Adrenal gland (tissue), 12 donors: ENCODE data around the gene TGM4. TPM values are rescaled to one million over a fixed set of nuclear protein-coding genes. Genes with fewer than 3 reads are reported as not detected.

Experiments used
- DNase-seq, 7 donors: peaks; one replicate each; pipeline ENCODE4 v3.0.0-alpha.2; 2019 to 2020
- H3K27ac ChIP-seq, 5 donors: fragments of 200-600 bp; sonication (generic) in 4 of 5; 1 replicate in 3 of 5; 2 replicates in 2 of 5; pipeline versions ENCODE4 v1.5.1 to v1.8.0; 2016 to 2020; ENCODE audit warnings: mild to moderate bottlenecking in 1 of 5
- H3K27me3 ChIP-seq: fragments of 200-600 bp; 2 replicates; pipeline ENCODE4 v1.8.0; 2021
- H3K36me3 ChIP-seq, 2 donors: fragments of 200-600 bp; replicated peaks in 1 of 2; 1 replicate in 1 of 2; 2 replicates in 1 of 2; pipeline versions ENCODE4 v1.5.1 to v1.8.0; 2018 to 2022
- H3K4me1 ChIP-seq, 2 donors: fragments of 200-600 bp; replicated peaks in 1 of 2; 1 replicate in 1 of 2; 2 replicates in 1 of 2; pipeline versions ENCODE4 v1.5.1 to v1.8.0; 2018 to 2021
- H3K4me3 ChIP-seq, 4 donors: fragments of 200-600 bp; sonication (generic) in 3 of 4; one replicate each; pipeline ENCODE4 v1.5.1; 2016 to 2018
- H3K9me3 ChIP-seq, 3 donors: fragments of 200-600 bp; sonication (generic) in 1 of 3; replicated peaks in 1 of 3; 1 replicate in 2 of 3; 2 replicates in 1 of 3; pipeline versions ENCODE4 v1.5.1 to v1.8.0; 2016 to 2021
- CTCF ChIP-seq, 6 experiments: fragments of 450-650 bp in 4 of 6; fragments of 200-600 bp in 2 of 6; sonication (generic) in 1 of 6; IDR thresholded peaks; 1 replicate in 5 of 6; 2 replicates in 1 of 6; pipeline versions ENCODE4 v1.5.1 to v1.8.0; 2016 to 2021; ENCODE audit warnings: antibody characterized with exemption in 6 of 6, mild to moderate bottlenecking in 2 of 6, moderate library complexity in 1 of 6
- POLR2A ChIP-seq, 2 donors: fragments of 450-650 bp; IDR thresholded peaks; one replicate each; pipeline ENCODE4 v1.6.1; 2017; ENCODE audit warnings: antibody characterized with exemption in 2 of 2, mild to moderate bottlenecking in 2 of 2, moderate library complexity in 1 of 2
- WGBS, 4 donors: extraction: QIAGEN DNeasy Blood & Tissue Kit in 2 of 4; methylation state at CpG; one replicate each; pipeline versions ENCODE4 v1.1.5 to v1.1.7; 2013 to 2017; 5-methylcytosine and 5-hydroxymethylcytosine counted together
- intact Hi-C, 2 donors: fragments of 100-400 bp; cut with DNase I; formaldehyde crosslinking; loops; one replicate each; pipeline versions ENCODE4 v1.14.1 to v1.15.0; 2022 to 2023
- polyA plus RNA-seq, 3 donors: library from polyadenylated mRNA; stranded (reverse); fragments of 200-250 nt in 2 of 3; fragments of 350-450 nt in 1 of 3; fragmentation: Illumina TruSeq in 1 of 3; extraction: RNeasy Lipid Tissue Mini Kit (QIAGEN cat#74804) in 1 of 3; gene quantifications; one replicate each; pipeline ENCODE4 v1.2.3, GENCODE V29; 2013 to 2014
- total RNA-seq, 9 donors: library from RNA; depleted of rRNA in 4 of 9; stranded (reverse); fragments of >200 nt in 4 of 9; fragments of 120-200 nt in 1 of 9; fragmentation: NEBNext Ultra II Directional in 1 of 9; extraction: Animal tissue kit (Norgen Biotek cat#: 25700) in 1 of 9; gene quantifications; one replicate each; pipeline versions ENCODE4 v1.1.0 to v1.2.4, GENCODE V29; 2013 to 2023
- donor health status: healthy with polysubstance abuse.
- donor health status: Bipolar disorder and iron deficiency.
- donor health status: DM: yes; HTN: yes; CAD: no.
- donor health status: DM: no; HTN: no; CAD: no.
- donor health status: DM: no; HTN: no; CAD: no.
- donor health status: DM: yes; HTN: yes; CAD: no.

The TGM4 gene
- total and polyA plus RNA-seq, 12 donors: 0.10 to 2.2 (median 0.22) TPM; not detected in 5

- Histone ChIP-seq H3K9me3 (no peaks in the 10 kb centered on the region), H3K27me3 (no peaks in the 10 kb centered on the region), H3K4me3 (no peak overlapping the region), H3K4me1 (peaks cover 0 to 10% of the 10 kb centered on the region in 2 donors), H3K36me3 (peaks cover 0 to 7% of the 10 kb centered on the region in 2 donors), H3K27ac (no peak overlapping the region)
- no peak for DNase-seq
- TF ChIP-seq CTCF (IDR thresholded peaks at IDR 0.05): no peak
- no peak for TF ChIP-seq POLR2A (IDR thresholded peaks at IDR 0.05)
- WGBS, 4 donors: 86 to 91% (median 87%) methylated on average over 5 of the region's 5 CpGs
- intact Hi-C loops: no loop called here
Measured at GRCh38 chr3:44954304-44954703, 79.9 kb downstream of the TGM4 start.

GRCh38 chr3:44954962-44955361 is 80.6 kb downstream of the TGM4 start:
- TF ChIP-seq POLR2A (IDR thresholded peaks at IDR 0.05): no peak
- DNase-seq: no peak
- WGBS, 4 donors: 51 to 58% (median 57%) methylated on average over 3 of the region's 3 CpGs
- intact Hi-C loops: no loop called here
- peaks cover 0 to 7% of the 10 kb centered on the region in 2 donors for H3K36me3 ChIP-seq
- no peaks in the 10 kb centered on the region for H3K9me3 ChIP-seq
- peaks cover 0 to 10% of the 10 kb centered on the region in 2 donors for H3K4me1 ChIP-seq
- no peak overlapping the region for H3K27ac ChIP-seq
- no peak overlapping the region for H3K4me3 ChIP-seq
- H3K27me3 ChIP-seq: no peaks in the 10 kb centered on the region

GRCh38 chr3:44955917-44956316 is 81.5 kb downstream of the TGM4 start:
- H3K36me3 ChIP-seq: peaks cover 0 to 7% of the 10 kb centered on the region in 2 donors
- TF ChIP-seq CTCF (IDR thresholded peaks at IDR 0.05): no peak
- H3K4me1 ChIP-seq: peaks cover 0 to 16% of the 10 kb centered on the region in 2 donors
- H3K27ac ChIP-seq: no peak overlapping the region
- no peaks in the 10 kb centered on the region for H3K9me3 ChIP-seq
- no peak overlapping the region for H3K4me3 ChIP-seq
- DNase-seq: no peak
- 82 to 100% (median 94%) methylated on average over 1 of the region's 1 CpG for WGBS, 4 donors
- intact Hi-C loops: no loop called here
- no peaks in the 10 kb centered on the region for H3K27me3 ChIP-seq

- no peak for TF ChIP-seq POLR2A (IDR thresholded peaks at IDR 0.05)
- TF ChIP-seq CTCF (IDR thresholded peaks at IDR 0.05): no peak
- Histone ChIP-seq H3K9me3 (no peaks in the 10 kb centered on the region), H3K4me3 (no peak overlapping the region), H3K36me3 (peaks cover 0 to 7% of the 10 kb centered on the region in 2 donors), H3K4me1 (peaks cover 0 to 16% of the 10 kb centered on the region in 2 donors), H3K27me3 (no peaks in the 10 kb centered on the region), H3K27ac (peak overlapping the region in 1 of 5 donors; percentile 18)
- 87 to 100% (median 95%) methylated on average over 4 of the region's 4 CpGs for WGBS, 4 donors
- intact Hi-C loops: no loop called here
- DNase-seq: no peak
Measured at GRCh38 chr3:44957986-44958385, 83.6 kb downstream of the TGM4 start.

- TF ChIP-seq CTCF (IDR thresholded peaks at IDR 0.05) (no peak), POLR2A (IDR thresholded peaks at IDR 0.05) (no peak)
- Histone ChIP-seq H3K4me3 (no peak overlapping the region), H3K36me3 (peaks cover 0 to 7% of the 10 kb centered on the region in 2 donors), H3K9me3 (no peaks in the 10 kb centered on the region), H3K4me1 (peaks cover 0 to 20% of the 10 kb centered on the region in 2 donors), H3K27me3 (no peaks in the 10 kb centered on the region), H3K27ac (peak overlapping the region in 1 of 5 donors; percentile 18)
- no peak for DNase-seq
- intact Hi-C loops: no loop called here
- 87 to 93% (median 90%) methylated on average over 7 of the region's 7 CpGs for WGBS, 4 donors
Measured at GRCh38 chr3:44958386-44958785, 84.0 kb downstream of the TGM4 start.
